HG02938 (cell line): ENCODE measurements around the gene EFEMP1.
"Not testable (repeated sequence)": the region's sequence is repeated elsewhere in the genome, so short reads cannot be mapped to it uniquely, and the experiment has no call there.

Source experiments
- ATAC-seq: cut with Tn5 transposase; IDR thresholded peaks from one replicate; pipeline ENCODE4 v1.9.1; 2021; ENCODE audit warnings: mild to moderate bottlenecking, moderate library complexity; ENCODE audit not compliant: unreplicated experiment

EFEMP1 gene

DNA sequence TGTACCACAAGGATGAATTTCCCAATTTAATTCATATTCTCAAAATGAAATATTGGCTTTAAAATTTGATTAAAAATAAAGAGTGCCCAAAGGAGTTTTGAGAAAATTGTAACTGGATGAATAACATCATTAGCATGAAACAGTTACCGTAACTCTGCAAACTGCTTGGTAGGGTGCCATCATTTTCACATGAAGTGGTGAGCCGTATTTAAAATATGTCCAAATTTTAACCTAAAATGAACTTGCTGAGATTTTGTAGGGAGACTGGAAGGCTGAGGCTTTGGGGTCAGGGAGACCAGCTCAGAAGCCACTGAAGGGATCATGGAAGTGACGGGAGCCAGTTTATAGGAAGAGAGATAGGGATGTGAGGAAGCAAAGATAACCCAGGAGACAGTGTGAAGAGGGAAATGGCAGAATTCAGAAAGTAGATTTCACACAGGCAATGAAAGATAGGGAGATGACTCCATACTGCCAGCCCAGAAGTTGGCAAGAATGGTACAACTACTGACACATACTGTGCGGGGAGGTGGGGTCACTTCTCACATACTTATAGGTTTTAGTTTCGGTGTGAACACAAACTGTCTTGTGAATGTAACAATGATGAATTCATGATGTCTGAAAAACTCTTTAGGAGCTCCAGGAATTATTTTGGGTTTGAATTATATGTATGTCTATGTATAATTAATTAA, 53.8 kb downstream of the EFEMP1 start:
- ATAC-seq, result no peak

DNA sequence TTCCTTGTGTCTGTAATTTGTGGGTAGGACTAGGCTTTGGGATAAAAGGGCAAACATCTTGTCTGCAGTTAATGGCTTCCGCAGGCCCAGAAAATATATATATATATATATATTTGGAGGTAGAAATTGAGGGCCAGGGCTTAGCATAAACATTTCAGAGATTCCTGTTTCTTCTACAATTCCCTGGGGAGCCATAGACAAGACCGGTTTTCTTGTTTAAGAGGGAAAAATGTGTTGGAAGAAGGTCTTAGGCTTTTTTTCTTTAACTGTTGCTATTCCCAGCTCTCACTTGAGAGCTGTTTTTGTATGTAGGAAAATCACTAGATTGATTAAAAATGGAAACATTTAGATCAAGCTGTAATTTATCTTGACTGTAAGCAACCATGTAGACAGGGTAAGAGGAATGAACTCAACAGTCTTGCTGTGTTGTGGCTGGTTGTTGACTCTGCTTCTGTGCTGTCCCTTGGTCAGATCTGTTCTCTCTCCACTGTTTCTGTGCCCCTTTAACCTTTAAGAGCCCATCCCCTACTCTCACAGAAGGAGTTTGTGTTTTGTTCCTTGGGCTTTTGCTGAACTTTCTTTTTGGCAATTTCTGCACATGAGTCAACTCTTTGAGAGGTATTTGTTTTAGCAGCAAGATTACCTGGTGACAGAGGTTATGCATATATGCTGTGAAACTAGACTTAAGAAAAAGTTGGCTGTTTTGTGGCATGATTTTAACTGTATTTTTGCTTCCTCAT, 58.3 kb downstream of the EFEMP1 start:
- ATAC-seq, result no peak

DNA sequence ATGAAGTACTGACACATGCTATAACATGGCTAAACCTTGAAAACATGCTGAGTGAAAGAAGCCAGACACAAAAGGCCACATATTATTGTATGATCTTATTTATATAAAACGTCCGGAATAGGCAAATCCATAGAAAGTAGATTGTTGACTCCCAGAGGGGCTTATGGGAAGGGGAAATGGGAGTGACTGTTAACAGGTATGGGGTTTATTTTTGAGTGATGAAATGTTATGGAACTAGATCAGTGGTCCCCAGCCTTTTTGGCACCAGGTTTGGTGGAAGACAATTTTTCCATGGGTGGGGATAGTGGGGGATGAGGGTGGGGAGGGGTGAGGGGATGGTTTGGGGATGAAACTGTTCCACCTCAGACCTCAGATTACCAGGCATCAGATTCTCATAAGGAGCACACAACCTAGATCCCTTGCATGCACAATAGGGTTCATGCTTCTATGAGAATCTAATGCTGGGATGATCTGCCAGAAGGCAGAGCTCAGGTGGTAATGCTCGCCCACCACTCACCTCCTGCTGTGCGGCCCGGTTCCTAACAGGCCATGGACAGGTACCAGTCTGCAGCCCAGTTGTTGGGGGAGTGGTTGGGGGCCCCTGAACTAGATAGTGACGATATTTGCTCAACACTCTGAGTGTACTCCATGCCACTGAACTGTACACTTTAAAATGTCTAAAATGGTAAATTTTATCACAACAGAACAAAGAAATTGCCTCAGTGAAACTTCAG, 59.1 kb downstream of the EFEMP1 start:
- ATAC-seq, result no peak

DNA sequence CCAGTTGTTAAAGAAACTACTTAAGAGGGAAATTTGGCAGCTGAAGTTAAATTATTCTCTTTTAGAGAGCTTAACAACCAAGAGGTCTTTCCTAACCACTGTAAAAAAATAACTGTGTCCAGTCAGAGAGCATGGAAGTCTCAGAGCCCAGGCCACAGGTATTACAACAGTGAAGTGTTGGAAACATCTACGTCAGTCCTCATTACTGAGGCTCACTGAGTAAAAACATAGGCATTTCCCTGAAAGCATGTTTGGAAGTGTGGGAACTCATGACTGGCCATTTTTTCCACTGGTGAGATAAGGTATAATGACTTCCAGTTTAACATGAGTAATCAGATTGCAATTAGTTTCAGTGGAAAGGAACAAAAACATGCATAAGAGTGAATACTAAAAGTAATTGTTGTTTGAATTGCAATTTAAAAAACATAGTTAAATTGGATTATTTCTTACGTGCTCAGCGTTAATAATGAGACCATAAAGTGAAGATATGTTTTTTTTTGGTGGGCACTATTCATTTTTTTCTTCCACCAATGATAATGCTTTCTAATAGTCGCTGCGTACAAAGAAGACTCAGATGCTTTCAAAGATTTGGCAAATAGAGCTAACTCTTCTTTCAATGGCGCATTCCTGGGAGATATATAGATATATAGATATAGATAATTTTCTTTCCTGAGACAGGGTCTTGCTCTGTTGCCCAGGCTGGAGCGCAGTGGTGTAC, 60.8 kb downstream of the EFEMP1 start:
- no peak for ATAC-seq

DNA sequence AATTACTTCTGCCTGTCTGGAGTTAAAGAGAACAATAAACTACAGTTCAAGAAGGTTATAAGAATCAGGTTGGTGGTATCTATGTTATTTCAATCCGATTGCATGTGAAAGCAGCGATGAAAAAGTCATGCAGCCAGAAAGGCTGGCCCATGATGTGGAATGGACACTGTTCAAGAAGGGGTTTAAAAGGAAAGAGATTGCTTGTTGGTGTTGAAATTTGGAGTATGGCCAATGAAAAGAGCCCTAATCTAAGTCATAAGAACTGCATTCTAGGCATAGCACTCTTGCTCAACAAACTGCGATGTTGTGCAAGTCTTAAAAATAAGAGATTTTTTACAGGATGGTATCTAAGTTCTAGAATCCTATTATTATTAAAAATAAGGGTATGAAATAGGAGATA, 61.3 kb downstream of the EFEMP1 start:
- no peak for ATAC-seq

DNA sequence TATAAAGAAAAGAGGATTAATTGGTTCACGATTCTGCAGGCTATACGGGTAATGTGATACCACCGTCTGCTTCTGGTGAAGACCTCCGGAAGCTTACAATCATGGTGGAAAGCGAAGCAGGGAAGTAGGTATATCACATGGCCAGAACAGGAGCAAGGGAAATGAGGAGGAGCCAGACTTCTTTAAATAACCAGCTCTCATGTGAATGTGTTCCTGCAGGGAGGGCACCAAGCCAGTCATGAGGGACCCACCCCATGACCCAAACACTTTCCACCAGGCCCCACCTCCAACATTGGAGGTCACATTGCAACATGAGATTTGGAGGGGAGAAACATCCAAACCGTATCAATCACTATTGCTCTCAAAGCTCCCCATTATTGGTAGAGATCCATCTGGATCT, 61.8 kb downstream of the EFEMP1 start:
- ATAC-seq, result no peak

DNA sequence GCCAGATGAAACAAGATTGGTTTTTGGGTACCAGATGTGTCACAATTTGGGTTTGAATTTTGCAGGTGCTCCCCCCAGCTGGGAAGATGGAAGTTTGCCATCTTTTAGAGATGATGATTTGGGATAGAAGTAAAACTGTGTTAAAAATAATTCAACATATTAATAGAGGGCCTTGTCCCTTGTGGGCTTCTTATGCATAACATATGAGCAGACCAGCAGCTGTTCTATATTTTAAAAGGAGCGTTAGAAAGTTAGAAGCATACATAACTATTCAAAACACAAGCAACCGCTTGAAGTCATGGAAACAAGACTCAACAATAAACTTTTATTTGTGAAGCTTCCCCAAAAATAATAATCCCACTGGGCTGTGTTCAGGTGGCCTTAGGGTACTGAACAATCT, 62.8 kb downstream of the EFEMP1 start:
- ATAC-seq, result no peak

DNA sequence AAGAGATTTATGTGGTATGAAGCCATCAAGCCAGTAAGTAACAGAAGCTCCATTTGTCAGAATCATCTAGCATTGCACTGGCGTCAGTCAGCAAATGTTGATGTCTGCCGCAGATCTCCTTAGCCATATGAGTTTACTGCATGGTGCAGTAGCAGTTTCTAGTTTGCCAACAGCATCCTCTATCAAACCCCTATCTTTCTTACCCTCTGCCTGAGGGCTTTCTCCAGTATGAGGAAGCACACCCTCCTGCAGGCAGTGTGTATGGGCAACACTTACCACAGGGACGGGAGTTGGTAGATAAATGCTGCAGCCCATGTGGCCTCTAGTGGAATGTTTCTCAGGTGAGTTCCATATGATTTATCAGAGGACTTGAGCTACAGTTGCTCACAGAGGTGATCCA, 63.7 kb downstream of the EFEMP1 start:
- ATAC-seq, result no peak

DNA sequence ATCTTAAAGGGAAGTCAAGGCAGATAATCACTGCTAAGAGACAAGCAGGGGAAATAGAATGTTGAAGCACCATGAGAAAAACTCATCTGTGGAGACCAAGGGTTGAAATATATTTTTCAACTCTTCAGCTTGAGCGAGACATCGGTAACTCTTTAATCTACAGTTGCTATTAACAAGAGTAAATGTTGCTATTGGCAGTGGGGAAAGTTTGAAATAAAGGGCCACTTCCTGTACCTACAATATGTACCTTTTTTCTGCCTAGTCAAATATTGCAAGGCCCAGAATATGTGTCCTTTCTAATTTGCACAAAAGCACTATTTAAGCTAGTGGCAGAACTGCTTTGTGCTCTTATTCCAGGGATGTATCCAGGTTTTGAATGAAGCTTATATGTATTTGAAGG, 65.8 kb downstream of the EFEMP1 start:
- no peak for ATAC-seq

DNA sequence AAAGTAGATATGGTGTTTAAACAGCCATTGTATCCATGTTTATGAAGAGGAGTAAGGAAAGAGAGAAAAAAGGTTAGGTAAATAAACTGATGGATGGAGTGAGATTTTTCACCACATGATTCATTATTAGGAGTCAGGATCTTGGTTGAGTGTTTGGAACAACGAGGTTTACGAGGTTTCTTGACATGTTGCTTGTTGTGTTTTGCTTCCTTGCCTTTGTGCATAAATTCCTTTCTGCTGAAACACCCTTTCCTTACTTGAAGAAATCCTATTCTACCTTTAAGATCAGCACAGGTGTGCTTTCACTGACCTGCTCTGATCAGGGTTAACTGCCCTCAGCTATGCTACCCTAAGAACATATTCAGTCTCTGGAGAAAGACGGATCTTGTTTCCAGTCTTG, 66.6 kb downstream of the EFEMP1 start:
- ATAC-seq, result no peak

DNA sequence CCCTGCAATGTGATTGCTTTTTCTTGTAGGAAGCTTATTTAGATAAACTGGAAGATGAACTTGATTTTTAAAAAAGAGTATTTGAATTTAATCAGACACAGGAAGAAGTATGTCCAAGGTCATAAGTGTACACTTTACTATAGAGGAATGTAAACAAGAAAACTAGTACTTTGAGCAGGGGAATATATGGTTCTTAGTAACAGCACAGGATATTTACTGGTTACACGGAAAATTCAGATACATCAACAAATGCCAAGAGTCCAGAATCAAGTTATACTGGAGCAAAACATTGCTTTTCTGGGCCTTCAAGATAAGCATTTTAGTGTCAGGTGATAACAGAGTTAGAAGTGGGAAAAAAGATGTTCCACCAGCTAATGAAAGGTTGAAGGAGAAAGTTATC, 75.5 kb downstream of the EFEMP1 start:
- ATAC-seq, result no peak

DNA sequence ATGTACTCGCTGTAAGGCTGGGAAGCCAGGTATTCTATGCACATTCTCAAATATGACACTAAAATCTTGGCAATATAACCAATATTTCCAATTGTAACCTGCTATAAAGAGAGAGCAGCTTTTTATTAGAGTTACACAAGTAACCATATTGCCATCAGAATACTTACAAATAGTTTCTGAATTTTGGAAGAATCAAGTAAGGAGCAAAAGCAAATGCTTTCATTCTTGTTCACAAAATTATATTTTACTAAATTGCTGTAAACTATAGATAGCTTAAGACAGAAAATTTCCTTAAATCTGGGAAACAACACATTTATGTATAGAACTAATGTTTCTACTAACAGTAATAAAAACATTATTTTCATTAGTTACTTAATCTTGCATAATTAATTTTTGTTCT, 77.2 kb downstream of the EFEMP1 start:
- no peak for ATAC-seq

DNA sequence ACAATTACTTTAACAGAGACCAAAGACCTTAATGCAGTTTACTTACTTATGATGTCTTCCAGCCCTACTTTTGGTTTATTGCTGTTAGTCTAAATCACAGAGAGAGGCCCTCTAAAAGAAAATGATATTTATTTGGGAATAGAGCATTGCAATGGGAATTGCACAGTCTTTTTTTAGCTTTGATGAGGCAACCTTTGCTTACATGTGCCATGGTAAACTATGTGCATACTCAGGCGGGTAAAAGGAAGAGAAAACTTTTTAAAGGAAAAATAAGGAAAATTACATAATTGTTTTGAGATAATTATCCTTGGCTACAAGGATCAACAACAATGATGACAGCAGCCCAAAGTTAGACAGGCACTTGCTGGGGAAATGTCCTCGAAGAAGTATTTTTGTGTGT, 78.6 kb downstream of the EFEMP1 start:
- no peak for ATAC-seq

DNA sequence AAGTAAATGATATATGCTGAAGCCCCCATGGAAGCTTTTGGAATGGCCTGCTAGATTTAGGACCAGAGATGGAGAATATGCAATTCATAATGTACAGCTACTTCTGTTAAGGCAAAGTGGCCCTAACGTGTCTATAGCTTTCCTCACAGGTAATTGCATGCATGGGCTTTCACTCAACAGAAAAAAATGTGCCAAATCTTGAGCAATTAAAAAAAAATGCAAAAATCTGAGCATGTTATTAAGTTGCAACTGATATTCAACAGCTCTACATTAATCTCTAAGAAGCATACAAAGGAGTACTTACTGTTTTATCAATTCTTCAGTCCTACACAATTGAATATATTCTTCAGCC, 79.6 kb downstream of the EFEMP1 start:
- ATAC-seq, result no peak

DNA sequence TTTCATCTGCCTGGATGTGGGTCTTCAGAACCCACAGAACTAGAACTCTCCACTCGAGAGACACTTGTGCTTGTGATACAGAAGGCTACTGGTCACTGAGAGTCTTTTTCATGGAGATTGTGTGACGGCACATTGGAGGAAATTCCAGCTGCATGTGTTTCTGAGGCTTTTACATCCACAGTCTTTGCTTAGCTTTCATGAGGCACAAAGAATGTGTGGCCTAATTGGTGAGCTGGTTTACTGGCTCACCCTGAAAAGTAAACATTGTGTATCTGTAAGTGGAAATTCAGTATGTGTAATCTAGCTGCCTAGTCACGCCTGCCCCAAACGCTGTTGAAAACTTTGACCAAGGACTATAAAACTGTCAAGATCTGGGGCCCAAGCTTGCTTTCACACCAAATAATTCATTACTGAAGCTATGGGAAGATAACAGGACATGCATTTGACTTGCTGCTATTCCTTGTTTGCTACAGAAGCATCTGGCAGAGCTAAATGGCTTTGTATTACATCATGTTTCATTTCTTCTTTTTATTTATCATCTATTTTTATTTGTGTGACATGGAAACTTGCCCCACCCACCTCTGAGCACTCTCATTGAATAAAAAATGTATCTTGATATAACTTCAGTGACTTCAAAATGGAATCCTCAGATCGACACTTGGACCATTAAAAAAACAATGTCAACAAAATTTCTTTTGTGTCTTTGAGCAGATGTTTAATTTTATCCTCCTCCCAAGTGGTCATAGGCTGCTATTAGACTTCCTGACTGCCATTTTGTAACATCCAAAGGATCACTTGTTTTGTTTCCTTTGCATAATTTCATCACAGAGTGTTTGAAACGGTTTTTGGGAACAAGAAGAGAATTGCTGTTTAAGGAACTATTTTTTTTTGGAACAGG, 80.2 kb downstream of the EFEMP1 start:
- no peak for ATAC-seq

DNA sequence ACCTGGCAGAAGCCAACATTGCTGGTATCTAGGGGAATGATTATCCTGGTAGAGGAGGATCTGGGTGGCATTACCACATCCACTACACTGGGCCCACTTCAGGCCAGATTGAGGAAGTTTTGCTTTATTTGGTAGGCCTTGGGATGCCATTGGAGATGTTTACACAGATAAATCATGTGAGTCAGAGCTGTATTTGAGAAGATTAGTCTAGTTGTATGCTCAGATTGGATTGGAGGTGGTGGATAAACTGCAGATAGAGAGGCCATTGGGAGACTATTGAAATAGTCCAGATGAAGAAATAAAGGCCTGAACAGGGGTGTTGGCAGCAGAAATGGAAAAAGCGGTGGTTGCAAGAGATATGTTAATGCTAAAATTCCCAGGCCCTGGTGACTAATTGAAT, 81.5 kb downstream of the EFEMP1 start:
- no peak for ATAC-seq

DNA sequence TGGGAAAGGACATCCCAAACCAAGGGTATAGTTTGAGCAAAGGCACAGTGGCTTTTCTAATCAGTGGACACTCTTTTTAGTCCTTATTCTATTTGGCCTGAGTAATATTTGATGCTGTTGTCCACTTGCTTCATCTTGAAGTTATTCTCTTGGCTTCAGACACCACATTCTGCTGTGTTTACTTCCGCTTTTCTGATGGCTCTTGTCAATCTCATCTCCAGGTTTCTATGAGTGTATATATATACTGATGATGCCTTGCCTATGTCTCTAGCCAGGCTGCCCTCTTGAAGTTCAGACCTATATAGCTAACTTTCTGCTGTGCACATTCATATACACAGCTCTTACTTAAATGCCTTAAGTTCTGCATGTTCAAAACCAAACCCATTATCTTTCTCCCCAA, 83.1 kb downstream of the EFEMP1 start:
- ATAC-seq, result no peak

DNA sequence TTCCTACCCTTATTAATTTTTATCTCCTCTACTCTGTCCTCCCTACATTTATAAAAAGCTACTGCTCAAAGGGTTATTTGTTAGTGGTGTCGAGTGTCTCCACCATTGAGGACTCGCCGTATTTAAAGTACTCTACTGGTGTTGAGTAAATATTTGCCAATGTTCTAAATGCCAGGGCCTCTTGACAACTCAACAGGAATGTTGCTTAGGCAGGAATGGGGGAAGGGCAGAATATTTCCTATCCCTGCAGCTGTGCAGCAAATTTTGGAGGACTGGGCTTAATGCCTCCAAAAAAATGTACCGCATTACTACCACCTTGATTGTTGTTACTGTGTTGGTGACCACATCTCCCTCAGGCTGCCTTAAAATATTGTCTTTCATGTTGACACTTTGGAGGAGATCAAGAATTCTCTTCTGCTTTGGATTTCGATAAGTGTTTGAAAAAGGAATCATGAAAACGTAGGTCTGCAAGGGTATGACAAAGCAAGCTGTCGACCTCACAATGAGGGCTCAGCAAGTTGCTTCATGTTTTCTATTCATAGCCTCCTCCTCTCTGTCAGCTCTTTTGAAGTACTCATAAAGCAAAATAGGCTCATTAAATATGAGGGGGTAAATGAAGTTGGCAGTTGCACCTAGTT, 84.3 kb downstream of the EFEMP1 start:
- ATAC-seq, result no peak

DNA sequence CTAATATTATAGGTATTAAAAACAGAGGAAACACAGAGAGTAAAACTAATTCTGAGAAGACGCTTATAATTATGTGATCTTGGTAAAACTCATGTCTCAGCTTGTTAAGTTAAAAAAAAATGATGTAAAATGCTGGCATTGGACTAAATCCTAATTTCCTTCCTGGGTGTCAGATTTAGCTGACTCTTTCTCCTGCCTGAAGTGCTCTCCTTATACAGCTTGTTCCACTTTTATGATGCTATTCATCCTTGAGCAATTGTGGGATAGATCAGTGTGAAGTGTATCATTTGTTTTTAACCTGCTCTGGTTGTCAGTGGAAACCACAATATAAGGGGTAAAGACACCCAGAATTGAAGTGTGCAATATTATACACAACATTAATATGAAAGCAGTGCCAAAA, 84.9 kb downstream of the EFEMP1 start:
- no peak for ATAC-seq

DNA sequence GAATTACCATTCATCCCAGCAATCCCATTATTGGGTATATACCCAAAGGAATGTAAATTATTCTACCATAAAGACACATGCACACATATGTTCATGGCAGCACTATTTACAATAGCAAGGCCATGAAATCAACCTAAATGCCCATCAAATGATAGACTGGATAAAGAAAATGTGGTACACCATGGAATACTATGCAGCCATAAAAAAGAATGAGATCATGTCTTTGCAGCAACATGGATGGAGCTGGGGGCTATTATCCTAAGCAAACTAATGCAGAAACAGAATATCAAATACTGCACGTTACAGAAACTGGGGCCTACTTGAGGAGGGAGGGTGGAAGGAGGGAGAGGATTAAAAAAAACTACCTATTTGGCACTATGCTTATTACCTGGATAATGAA, 85.5 kb downstream of the EFEMP1 start:
- ATAC-seq, result not testable (repeated sequence)
